GM18498 (cell line): ENCODE measurements around the gene NFYC.

Source experiments
- ATAC-seq: cut with Tn5 transposase; IDR thresholded peaks from one replicate; pipeline ENCODE4 v1.9.1; 2021; ENCODE audit warnings: mild to moderate bottlenecking, moderate library complexity; ENCODE audit not compliant: unreplicated experiment

Gene NFYC

DNA sequence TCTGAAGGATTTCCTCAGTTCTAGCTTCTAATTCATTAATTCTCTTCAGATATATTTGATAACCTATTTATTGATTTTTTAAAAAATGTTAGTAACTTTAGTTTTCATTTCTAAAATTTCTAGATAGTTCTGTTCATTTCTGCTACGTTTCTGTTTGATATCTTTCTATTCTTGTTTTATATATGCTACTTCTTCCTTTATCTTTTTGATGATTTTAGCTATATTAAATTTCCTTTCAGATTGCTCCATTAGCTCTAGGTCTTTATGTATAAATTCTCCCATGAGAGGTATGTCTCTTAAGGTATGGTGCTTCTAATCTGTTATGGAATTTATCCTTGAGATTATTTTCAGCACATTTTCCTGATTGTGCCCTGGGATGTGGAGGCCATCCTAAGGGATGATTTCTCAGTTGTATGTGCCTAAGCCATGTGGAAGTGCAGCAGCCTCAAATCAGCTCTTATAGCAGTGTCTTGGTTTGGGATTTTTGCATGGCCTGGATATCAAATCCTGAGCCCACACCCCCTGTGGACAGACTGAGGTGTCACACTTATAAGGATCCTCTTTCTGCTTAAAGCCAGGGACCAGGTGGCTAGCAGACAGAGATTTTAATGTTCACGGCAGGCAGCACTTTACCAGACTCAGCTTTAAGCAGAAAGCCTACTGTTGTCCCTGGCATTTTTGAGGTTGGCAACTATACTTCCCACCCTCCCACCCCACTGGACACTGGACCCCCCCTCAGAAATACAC, 85.9 kb downstream of the NFYC start:
- no peak for ATAC-seq

DNA sequence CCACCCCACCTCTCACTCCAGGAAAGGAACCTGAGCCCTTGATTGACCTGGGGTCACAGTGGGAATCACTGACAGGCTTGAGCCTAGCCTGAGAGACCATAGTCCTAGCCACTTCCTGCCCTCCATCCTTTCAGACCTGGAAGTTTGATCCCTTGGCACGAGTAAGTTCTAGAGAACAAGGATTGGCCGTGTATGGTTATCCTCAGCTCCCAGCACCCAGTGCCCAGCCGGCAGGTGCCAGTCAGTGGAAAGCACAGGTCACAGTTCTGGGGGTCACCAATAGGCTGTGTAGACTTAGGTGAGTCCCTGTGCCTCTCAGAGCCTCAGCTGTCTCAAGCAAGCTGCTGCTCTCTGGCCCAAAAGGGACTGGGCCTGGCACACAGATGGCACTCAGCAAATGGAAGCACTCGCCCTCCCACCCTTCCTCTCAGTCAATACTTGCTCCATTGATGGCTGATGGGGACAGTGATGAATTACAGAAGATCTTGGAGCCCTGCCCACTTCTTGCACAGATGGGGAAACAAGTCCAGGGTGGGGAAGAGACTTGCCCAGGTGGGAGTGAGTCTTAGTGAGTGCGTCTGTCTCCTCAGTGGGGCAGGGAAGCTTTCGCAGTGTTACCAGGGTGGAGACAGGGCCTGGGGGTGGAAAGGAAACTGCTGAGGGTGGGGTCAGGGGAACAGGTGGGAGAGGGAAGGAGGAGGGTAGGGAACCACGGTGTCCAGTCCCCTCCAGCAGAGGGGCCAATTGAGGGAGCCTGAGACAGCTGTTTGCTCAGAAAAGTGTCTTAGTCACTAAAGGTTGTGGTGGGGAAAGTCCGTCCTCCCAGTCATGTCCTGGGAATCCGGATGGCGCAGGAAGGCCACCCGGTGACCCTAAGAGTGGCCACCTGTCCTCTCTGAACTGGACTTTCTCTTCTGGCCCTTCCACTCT, 89.4 kb downstream of the NFYC start:
- no peak for ATAC-seq

DNA sequence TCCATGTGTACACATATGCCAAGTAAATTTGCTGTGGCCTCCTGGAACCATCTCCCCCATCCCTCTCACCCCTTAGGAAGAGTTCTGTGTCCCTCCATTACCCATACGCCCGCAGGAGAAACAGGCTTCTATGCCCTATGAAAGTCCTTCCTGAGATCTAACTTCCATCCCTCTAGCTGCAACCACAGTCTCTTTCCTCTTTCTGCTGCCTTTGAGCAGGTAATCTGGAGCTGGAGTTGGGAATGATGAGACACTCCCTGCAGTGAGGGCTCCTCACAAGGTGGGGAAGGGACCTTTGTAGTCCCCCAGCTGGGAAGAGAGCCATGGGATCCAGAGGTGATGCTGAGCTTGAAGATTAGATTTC, 90.1 kb downstream of the NFYC start:
- ATAC-seq, result no peak

DNA sequence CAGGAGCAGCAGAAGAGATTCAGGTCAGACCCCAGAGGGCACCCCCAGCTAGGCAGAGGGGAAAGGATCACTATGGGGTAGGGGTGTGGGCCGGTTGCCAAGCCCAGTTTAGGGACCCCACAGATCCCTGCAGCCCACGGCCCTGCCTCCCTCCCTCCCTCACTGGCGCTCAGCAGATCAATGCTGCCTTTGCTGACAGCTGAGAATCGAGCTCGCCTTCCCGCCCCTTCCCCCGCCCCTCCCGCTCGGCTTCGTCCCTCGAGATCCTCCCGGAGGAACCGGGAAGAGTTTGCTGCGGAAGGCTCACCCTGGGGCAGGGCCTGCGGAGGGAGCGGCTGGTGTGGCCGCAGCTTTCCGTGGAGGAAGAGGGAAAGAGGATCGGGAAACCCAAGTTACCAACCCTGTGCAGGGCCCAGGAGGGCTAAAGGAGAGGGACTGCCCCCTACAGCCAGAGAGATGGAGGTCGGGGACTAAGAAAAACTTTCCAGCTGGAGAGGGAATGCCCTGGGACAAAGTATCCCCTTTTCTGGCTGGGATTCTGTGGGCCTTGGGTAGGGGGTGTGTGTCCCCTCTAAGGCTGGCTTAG, 91.0 kb downstream of the NFYC start:
- ATAC-seq, result no peak

DNA sequence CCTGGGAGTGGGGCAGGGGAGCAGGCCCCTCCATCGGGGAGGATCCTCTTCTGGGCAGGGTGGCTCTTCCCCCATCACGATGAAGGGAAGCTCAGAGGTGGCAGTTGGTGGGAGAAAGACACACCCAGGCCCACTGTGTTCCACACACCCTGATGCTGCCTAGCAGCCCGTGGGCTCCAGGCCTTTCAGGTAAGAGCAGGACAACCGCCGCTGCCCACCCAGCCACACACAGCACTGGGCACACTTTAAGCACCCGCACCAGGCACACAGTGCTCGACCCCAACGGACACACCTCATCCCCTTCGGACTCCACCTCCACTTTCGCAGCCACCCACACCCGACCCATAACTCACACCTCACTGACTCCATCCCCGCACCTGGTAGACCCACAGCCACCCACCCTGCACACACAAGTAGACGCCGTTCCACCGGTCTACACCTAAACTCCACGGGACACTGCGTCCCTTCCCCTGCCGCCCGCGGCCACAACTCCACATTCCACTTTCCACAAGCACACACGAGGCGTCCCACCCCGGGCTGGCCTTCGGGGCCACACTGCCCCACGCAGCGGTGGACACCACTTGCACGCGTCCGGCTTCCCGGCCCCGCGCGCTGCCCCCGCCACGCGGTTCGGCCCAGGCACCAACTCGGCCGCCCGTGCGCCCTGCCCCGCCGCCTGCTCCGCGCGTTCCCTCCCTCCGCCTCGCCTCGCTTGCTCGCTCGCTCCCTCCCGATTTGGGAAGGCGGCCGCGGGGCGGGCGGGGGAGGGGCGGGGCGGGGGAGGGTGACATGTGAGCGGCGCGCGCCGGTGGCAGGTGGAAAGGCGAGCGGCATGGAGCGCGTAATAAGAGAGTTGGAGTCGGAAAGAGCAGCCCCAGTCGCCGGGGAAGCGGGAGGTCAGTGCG, 91.7 kb downstream of the NFYC start, which contains the start of gene KCNQ4:
Gene KCNQ4, plus strand, starts transcription at position 787 of the 905 bp plus-strand sequence. CDS start 307 bp downstream, outside the sequence.
- no peak for ATAC-seq

DNA sequence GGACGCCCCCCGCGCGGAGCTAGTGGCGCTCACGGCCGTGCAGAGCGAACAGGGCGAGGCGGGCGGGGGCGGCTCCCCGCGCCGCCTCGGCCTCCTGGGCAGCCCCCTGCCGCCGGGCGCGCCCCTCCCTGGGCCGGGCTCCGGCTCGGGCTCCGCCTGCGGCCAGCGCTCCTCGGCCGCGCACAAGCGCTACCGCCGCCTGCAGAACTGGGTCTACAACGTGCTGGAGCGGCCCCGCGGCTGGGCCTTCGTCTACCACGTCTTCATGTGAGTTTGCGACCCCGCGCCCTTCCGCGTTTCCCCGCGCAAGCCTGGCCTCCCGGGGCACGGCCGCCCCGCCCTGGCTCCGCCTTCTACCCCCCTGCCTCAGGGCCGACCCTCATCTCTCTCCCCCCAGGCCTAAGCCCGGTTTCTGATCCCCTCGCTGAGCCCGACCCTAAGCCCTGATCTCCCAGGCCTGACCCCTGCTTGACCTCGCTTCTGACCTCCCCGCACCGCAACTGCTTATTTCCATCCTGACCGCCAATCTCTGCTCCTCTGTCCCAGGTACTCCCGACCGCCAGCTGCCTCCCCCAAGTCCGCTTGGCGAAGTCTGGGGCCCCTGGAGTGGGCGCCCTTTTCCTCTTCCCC, 92.8 kb downstream of the NFYC start:
- ATAC-seq, result no peak

DNA sequence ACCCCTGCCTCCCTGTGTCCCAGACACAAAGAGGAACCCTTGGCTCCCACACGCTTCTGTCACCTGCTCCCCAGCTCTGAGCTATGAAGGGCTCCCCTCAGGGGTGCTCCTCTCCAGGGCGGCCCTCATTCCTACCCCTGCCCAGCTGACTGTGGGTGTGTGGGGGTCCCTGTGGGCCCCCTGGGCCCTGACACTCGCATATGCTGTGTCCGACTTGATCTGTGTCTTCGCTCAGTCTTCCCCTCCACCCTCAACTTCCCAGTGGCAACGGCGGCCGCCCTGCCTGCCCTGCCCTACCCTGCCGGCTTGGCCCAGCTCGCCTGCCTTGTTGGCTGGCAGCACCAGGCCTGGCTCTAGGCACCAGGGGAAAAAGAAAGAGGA, 93.3 kb downstream of the NFYC start:
- ATAC-seq, result no peak

DNA sequence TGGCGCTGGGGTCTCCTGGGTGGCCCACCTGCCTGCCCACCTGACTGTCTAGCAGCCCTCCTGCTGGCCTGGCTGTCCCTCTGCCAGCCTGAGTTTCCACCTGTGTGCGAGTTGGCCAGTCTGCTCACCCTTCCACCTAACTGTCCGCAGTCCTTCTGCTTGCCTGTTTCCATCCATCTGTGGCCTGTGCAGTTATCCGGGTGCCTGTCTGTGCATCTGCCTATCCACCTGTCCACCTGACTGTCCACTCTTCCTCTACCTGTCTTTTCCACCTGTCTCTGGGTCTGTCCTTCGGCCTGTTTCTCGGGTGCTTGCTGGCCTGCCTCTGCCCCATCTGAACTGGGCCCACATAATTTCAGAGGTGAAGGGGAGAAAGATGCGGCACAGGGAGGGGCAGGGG, 93.9 kb downstream of the NFYC start:
- no peak for ATAC-seq

DNA sequence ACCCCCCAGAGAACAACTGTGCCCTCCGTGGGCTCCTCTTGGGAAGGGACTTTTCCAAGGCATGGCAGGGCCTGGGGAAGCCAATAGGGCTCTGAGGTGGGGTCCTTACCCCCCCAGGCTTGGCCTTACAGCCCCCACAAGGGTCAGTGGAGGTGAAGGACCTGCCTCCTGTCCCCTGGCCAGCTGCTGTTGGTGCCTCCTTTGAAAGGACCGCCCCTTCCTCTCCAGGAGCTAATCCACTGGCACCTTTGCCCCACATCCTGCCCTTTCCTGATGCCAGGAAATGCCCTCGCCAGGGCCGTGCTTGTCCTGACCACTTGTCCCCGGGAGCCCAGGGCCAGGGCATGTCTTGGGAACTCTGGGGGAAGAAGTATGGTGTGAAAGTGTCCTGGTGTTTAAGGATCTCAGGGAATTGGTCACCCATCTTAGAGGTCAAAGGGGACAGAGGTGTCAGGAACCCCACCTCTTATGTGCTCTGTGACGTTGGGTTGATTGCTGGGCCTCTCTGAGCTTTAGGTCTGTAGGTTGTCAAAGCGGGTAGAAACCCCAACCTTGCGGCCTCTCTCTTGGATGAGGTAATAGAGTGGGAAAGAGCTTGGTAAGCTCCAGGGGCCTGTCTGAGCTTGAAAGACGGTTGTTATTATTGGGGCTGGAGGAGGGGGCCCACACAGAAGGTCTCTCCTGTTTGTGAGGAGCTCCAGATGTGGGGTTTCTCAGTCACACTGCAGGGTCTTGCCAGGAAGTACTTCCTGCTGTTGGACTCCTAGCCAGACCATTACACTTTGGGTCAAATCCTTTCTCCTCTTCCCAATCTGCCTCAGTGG, 94.9 kb downstream of the NFYC start:
- no peak for ATAC-seq

DNA sequence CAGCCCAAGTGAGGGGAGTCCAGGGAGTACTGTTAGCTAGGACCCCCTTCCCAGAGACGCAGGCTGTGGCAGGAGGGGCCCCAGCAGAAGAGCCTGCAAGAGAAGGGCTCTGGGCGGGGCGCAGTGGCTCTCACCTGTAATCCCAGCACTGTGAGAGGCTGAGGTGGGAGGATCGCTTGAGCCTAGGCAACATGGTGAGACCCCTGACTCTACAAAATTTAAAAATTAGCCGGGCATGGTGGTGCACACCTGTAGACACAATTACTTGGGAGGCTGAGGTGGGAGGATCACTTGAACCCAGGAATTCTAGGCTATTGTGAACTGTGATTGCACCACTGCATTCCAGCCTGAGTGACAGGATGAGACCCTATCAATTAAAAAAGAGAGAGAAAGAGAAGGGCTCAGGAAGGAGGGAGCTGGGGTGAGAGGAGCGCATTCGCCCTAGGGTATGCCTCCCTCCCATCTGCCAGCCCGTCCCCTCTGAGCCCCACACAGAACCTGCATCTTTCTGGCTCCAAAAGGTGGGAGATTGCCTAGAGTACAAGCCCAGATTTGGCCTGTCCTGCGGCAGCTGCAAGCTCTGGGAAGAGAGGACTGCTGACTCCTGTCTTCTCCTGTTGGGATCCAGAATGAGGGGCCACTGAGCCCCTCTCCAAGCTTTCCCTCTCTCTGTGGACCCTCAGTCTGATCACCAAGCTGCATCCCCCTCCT, 95.6 kb downstream of the NFYC start:
- no peak for ATAC-seq

DNA sequence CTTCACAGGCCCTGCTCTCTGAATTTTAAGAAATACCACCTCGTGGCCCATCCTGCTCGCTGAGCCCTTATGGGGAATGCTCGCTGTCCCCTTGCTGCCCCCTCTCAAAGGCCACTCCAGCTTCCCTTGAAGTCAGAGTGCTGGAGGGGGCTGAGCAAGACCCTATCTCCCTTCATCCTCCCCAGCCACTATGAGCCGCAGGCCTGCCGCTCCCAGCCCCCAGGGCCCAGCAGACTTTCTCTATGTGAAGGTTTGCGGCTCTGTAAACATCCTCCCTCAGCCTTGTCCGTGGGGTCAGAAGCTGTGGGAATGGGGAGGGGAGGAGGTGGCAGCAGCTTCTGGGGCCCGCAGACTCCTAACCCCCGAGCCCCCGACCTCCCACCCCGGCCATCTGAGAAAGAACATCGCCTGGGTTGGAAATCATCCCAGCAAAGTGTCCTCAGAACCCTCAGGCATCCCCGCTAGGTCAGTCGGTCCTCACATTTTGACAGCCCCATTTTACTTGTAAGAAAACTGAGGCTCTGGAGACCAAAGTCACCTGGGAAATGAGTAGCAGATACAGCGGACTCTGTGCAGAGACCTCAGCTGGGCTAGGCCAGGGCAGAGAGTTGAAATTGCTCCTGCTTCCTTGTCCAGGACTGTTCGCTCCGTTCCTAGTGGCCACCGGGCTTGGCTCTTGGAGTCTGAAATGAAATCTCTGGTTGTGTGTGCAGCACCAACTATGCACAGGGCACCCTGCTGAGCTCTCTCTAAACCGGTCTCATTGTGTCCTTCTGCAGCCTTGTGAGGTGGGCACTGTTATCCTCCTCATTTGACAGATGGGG, 96.4 kb downstream of the NFYC start:
- ATAC-seq, result no peak

DNA sequence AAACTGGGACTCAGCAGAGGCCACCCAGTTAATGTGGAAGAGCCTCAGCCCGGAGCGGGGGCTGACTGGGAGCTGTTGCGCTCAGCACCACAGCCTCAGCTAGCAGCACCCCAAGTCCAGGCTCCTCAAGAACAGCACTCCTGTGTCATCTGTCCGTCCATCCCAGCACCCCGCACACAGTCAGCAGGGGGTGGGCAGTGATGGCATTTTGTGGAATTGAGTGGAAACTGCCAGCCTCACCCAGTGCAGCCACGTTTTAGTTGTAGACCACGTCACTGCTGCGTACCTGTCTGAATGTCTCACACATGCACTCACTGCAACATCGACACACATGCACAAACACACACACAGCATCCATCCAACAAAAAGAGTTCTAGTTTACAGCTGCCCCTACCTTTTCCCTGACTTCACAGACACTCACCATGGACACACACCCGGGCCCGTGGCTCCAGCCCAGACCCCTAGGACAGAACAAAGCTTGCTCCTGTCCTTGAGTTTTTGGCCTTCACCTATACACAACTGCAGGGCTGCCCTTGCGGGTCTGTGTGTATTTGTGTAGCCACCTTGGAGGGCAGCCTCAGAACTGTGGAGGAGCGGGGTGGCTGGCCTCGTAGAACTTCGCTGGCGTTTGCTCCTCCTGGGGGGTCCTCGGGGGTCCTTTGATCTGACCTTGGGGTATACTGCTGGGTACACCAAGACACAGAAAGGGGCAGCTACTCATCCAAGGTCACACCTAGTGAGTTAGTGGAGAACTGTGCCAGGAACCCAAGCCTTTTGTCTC, 97.2 kb downstream of the NFYC start:
- no peak for ATAC-seq

DNA sequence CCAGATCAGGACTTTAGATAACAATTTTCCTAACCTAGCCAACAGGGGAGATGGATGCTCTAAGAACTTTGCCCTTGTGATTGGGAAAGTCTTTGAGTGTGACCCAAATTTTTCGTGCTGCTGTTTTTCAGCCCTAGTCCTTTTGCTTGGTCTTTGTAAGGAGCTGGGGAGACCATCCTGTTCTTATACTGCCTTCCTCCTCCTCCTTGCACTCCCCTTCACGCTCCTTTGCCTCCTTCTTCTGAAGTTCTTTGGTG, 97.8 kb downstream of the NFYC start:
- no peak for ATAC-seq

DNA sequence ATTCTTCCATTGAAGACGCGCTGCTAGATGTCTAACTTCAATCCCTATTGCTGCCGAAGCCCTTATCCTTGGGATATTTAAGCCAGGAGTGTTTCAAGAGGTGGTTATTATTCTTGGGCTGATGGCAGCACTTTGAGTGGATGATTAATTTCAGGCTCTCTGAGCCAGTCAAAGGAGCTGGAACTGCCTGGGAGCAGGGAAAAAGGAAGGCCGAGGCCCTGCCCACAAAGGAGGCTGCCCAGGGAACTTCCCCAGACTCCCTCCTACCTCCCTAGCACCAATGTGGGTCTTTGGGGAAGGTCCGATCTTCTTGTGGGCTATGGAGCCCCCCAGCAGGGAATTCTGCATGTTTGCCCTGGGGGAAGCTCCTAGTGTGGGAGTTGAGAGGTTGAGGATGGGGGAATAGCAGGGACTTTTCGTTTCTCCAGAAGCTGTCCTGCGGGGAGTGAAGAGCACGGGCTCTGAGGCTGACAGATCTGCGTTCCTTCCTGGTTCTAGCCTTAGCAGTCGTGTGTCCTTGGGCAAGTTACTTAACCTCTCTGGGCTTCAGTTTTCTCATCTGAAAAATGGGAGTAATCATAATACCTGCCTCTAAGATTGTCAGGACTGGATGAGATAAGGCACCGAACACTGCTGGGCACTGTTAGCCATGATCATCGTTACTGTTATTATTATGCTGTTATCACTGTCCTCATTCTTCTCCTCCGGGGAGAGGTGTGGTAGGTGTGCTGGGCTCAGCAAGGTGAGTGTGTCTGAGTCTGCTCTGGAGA, 98.3 kb downstream of the NFYC start:
- no peak for ATAC-seq

DNA sequence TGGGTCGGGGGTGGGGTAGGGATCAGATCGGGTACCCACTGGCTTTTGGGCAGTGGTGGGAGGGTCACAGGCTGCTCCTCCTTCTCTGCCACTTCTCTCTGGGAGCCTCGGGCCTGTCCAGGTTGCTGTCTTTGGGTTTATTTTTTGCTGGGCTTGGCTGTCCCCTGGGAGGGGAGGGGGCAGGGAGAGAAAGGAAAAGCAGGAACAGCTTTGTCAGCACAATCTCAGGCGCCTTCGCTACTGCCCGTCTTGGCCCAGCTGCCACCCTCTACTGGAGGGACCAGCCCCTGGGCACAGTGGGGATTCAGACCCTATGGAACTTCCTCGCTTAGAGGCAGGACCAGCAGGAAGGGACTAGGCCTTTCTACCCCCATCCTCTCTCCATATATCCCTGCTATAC, 100.5 kb downstream of the NFYC start:
- no peak for ATAC-seq

DNA sequence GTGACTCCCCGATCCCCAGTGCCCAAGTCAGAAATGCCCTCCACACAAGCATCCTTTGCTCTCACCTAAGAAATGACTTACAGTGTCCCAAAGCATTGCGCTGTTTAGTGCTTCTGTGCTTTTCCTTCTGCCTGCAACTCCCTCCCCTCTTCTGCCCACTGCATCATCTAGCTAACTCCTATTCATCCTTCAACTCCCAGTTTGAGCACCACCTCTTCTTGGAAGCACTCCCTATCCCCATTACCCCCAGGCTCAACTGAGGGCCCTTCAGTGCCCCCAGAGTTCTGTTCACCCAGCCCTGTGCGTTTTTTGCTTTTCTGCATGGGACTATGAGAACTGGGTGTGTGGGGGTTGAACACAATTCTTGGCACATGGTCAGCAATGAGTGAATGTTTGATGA, 102.1 kb downstream of the NFYC start:
- ATAC-seq, result no peak

DNA sequence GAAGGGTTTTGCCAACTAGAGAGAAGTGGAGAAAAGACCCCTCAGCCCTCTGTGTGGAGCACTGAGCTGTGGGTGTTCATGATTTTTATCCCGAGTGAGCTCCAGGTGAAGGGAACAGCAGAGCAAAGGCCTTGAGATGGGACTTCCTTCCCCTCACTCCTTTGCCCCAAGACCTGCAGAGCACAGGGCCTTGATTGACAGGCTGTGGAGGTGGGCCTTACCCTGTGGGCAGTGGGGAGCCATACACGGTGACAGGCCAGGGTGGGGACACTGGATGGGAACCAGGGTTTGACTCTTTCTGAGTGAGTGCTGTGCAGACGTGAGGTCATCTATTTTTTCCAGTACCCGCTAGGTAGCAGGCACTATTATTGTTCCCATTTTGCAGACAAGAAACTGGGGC, 102.5 kb downstream of the NFYC start:
- ATAC-seq, result no peak
